Adrenal gland (tissue), 12 donors: Measurements from ENCODE around the gene LLGL2. TPM values are rescaled to one million over a fixed set of nuclear protein-coding genes. Genes with fewer than 3 reads are reported as not detected.
"Not testable (repeated sequence)": the region's sequence is repeated elsewhere in the genome, so short reads cannot be mapped to it uniquely, and the experiment has no call there.

Experiments used
- DNase-seq, 7 donors: peaks; one replicate each; pipeline ENCODE4 v3.0.0-alpha.2; 2019 to 2020
- H3K27ac ChIP-seq, 5 donors: fragments of 200-600 bp; sonication (generic) in 4 of 5; 1 replicate in 3 of 5; 2 replicates in 2 of 5; pipeline versions ENCODE4 v1.5.1 to v1.8.0; 2016 to 2020; ENCODE audit warnings: mild to moderate bottlenecking in 1 of 5
- H3K27me3 ChIP-seq: fragments of 200-600 bp; 2 replicates; pipeline ENCODE4 v1.8.0; 2021
- H3K36me3 ChIP-seq, 2 donors: fragments of 200-600 bp; replicated peaks in 1 of 2; 1 replicate in 1 of 2; 2 replicates in 1 of 2; pipeline versions ENCODE4 v1.5.1 to v1.8.0; 2018 to 2022
- H3K4me1 ChIP-seq, 2 donors: fragments of 200-600 bp; replicated peaks in 1 of 2; 1 replicate in 1 of 2; 2 replicates in 1 of 2; pipeline versions ENCODE4 v1.5.1 to v1.8.0; 2018 to 2021
- H3K4me3 ChIP-seq, 4 donors: fragments of 200-600 bp; sonication (generic) in 3 of 4; one replicate each; pipeline ENCODE4 v1.5.1; 2016 to 2018
- H3K9me3 ChIP-seq, 3 donors: fragments of 200-600 bp; sonication (generic) in 1 of 3; replicated peaks in 1 of 3; 1 replicate in 2 of 3; 2 replicates in 1 of 3; pipeline versions ENCODE4 v1.5.1 to v1.8.0; 2016 to 2021
- POLR2A ChIP-seq, 2 donors: fragments of 450-650 bp; IDR thresholded peaks; one replicate each; pipeline ENCODE4 v1.6.1; 2017; ENCODE audit warnings: antibody characterized with exemption in 2 of 2, mild to moderate bottlenecking in 2 of 2, moderate library complexity in 1 of 2
- WGBS, 4 donors: extraction: QIAGEN DNeasy Blood & Tissue Kit in 2 of 4; methylation state at CpG; one replicate each; pipeline versions ENCODE4 v1.1.5 to v1.1.7; 2013 to 2017; 5-methylcytosine and 5-hydroxymethylcytosine counted together
- intact Hi-C, 2 donors: fragments of 100-400 bp; cut with DNase I; formaldehyde crosslinking; loops; one replicate each; pipeline versions ENCODE4 v1.14.1 to v1.15.0; 2022 to 2023
- polyA plus RNA-seq, 3 donors: library from polyadenylated mRNA; stranded (reverse); fragments of 200-250 nt in 2 of 3; fragments of 350-450 nt in 1 of 3; fragmentation: Illumina TruSeq in 1 of 3; extraction: RNeasy Lipid Tissue Mini Kit (QIAGEN cat#74804) in 1 of 3; gene quantifications; one replicate each; pipeline ENCODE4 v1.2.3, GENCODE V29; 2013 to 2014
- total RNA-seq, 9 donors: library from RNA; depleted of rRNA in 4 of 9; stranded (reverse); fragments of >200 nt in 4 of 9; fragments of 120-200 nt in 1 of 9; fragmentation: NEBNext Ultra II Directional in 1 of 9; extraction: Animal tissue kit (Norgen Biotek cat#: 25700) in 1 of 9; gene quantifications; one replicate each; pipeline versions ENCODE4 v1.1.0 to v1.2.4, GENCODE V29; 2013 to 2023
- TF ChIP-seq, protein P1 (sequence below), 6 experiments: fragments of 450-650 bp in 4 of 6; fragments of 200-600 bp in 2 of 6; sonication (generic) in 1 of 6; IDR thresholded peaks; 1 replicate in 5 of 6; 2 replicates in 1 of 6; pipeline versions ENCODE4 v1.5.1 to v1.8.0; 2016 to 2021; ENCODE audit warnings: antibody characterized with exemption in 6 of 6, mild to moderate bottlenecking in 2 of 6, moderate library complexity in 1 of 6
- donor health status: healthy with polysubstance abuse.
- donor health status: Bipolar disorder and iron deficiency.
- donor health status: DM: yes; HTN: yes; CAD: no.
- donor health status: DM: no; HTN: no; CAD: no.
- donor health status: DM: no; HTN: no; CAD: no.
- donor health status: DM: yes; HTN: yes; CAD: no.

The LLGL2 gene
- total and polyA plus RNA-seq, 12 donors, result 1.2 to 90.3 (median 23.8) TPM

DNA sequence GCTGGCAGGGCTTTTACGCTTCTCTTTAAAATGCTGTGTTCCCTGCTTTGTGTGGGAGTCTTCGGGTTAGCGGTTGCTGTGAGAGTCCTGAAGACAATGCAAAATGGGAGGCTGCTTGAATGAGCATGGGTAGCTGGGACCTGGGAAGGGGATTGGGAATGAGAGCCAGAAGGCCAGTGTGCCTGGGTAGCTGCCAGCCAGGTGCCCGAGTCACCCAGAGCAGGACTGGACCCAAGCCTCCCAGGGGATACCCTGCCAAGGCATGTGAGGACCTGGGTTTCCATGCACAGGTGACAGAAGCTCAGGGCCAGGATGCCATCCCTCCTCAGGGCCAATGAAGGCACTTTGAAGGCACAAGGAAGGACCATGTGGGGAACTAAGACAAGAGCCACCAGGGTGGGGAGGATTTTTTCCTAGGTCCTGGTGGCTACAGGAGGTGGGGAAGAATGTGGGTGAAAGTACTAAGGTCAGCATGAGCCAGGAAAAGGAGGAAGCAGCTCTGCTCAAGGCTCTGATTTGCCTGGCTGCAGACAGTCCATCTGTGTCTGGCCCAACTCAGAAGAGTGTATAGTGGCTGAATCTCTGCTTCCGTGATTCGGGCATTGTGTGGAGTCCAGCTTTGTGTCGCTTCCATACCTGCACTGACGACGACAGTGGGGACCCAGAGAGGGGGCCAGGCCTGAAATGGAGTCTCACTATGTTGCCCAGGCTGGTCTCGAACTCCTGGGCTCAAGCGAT is 48.6 kb upstream of the LLGL2 start:
- Histone ChIP-seq H3K9me3 (no peaks in the 10 kb centered on the region), H3K27ac (peak overlapping the region in 3 of 5 donors; percentile 58 to 84 (median 79)), H3K27me3 (no peaks in the 10 kb centered on the region), H3K36me3 (peaks cover 0 to 18% of the 10 kb centered on the region in 2 donors), H3K4me3 (peak overlapping the region in 1 of 4 donors; percentile 5), H3K4me1 (peaks cover 26 to 57% of the 10 kb centered on the region in 2 donors)
- 51 to 61% (median 54%) methylated on average over 8 to 11 of the region's 11 CpGs for WGBS, 4 donors
- TF ChIP-seq, protein P1, sequence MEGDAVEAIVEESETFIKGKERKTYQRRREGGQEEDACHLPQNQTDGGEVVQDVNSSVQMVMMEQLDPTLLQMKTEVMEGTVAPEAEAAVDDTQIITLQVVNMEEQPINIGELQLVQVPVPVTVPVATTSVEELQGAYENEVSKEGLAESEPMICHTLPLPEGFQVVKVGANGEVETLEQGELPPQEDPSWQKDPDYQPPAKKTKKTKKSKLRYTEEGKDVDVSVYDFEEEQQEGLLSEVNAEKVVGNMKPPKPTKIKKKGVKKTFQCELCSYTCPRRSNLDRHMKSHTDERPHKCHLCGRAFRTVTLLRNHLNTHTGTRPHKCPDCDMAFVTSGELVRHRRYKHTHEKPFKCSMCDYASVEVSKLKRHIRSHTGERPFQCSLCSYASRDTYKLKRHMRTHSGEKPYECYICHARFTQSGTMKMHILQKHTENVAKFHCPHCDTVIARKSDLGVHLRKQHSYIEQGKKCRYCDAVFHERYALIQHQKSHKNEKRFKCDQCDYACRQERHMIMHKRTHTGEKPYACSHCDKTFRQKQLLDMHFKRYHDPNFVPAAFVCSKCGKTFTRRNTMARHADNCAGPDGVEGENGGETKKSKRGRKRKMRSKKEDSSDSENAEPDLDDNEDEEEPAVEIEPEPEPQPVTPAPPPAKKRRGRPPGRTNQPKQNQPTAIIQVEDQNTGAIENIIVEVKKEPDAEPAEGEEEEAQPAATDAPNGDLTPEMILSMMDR (IDR thresholded peaks at IDR 0.05), result no peak
- TF ChIP-seq POLR2A (IDR thresholded peaks at IDR 0.05), result no peak
- intact Hi-C loops, result loop anchor here in 1 of 2 donors (5.0 kb wide), 1 partner anchor 35 kb away; no protein-coding TSS in a partner anchor
- DNase-seq, result peak in 1 of 7 donors; percentile 31

DNA sequence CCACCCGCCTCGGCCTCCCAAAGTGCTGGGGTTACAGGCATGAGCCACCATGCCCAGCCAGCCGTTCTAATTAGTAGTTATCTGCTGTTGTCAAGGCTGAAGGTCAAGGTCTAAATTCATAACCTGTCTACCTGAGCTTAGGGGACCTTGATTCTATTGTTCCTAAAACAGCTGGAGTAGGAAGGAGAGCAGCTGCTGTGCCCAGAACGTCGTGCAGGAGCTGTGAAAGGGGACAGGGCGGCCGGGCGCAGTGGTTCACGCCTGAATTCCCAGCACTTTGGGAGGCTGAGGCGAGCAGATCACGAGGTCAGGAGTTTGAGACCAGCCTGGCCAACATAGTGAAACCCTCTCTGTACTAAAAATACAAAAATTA is 48.0 kb upstream of the LLGL2 start:
- not testable (repeated sequence) for H3K4me3 ChIP-seq, DNase-seq, H3K27me3 ChIP-seq, H3K9me3 ChIP-seq
- Histone ChIP-seq H3K27ac (peak overlapping the region in 2 of 5 donors; percentile 79 to 84), H3K4me1 (peaks cover 26 to 63% of the 10 kb centered on the region in 2 donors), H3K36me3 (peaks cover 0 to 13% of the 10 kb centered on the region in 2 donors)
- 72 to 78% (median 76%) methylated on average over 11 of the region's 11 CpGs for WGBS, 4 donors
- intact Hi-C loops, result loop anchor here in 1 of 2 donors (5.0 kb wide), 1 partner anchor 35 kb away; no protein-coding TSS in a partner anchor

DNA sequence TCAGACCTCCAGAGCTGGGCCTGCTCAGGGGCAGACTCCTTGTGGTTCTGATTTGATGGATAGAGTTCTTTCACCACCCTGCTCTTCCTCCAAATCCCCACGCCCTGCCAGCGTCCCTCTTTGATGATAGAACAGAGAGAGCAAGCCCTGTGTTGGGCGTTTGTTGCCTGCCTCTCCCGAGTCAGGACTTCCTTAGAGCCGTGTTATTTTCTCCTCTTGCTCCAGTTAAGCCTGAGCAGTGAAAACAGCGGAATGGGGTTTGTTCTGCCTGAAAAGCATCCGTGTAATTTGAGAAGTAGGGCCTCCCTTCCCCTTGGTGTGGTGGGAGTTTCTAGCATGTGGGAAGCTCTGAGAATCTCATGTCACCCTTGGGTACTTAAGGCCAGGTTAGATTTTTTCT is 47.0 kb upstream of the LLGL2 start:
- TF ChIP-seq, protein P1 (IDR thresholded peaks at IDR 0.05), result no peak
- TF ChIP-seq POLR2A (IDR thresholded peaks at IDR 0.05), result no peak
- Histone ChIP-seq H3K9me3 (no peaks in the 10 kb centered on the region), H3K36me3 (peaks cover 0 to 2% of the 10 kb centered on the region in 2 donors), H3K4me3 (no peak overlapping the region), H3K4me1 (peaks cover 26 to 63% of the 10 kb centered on the region in 2 donors), H3K27me3 (no peaks in the 10 kb centered on the region), H3K27ac (peak overlapping the region in 1 of 5 donors; percentile 55)
- WGBS, 4 donors, result 73 to 84% (median 80%) methylated on average over 7 of the region's 7 CpGs
- intact Hi-C loops, result loop anchor here in 1 of 2 donors (5.0 kb wide), 1 partner anchor 34 kb away; no protein-coding TSS in a partner anchor
- DNase-seq, result no peak

DNA sequence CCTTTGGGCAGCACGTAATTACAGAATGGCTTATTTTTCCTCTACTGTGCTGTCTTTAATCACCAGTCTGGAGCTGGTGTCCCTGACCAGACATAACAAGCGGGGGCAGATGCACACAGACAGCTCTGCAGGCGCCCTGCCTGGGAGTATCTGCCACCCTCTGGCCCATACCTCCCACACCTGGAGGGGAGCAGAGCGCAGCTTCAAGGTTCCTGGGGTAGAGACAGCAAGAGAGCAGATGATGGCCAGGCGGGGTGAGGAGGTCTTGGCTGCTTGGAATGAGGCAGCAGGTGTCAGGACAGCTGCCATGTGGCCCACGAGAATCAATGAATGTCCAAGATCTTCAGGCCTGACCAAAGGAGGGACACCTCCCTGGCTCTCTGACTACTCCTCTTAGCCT is 45.2 kb upstream of the LLGL2 start:
- DNase-seq, result no peak
- 78 to 88% (median 84%) methylated on average over 5 to 6 of the region's 6 CpGs for WGBS, 4 donors
- no peaks in the 10 kb centered on the region for H3K9me3 ChIP-seq
- no peaks in the 10 kb centered on the region for H3K36me3 ChIP-seq
- intact Hi-C loops, result no loop called here
- TF ChIP-seq, protein P1 (IDR thresholded peaks at IDR 0.05), result no peak
- no peak for TF ChIP-seq POLR2A (IDR thresholded peaks at IDR 0.05)
- no peak overlapping the region for H3K4me3 ChIP-seq
- peak overlapping the region in 2 of 5 donors; percentile 16 to 27 for H3K27ac ChIP-seq
- H3K27me3 ChIP-seq, result no peaks in the 10 kb centered on the region
- peaks cover 30 to 66% of the 10 kb centered on the region in 2 donors for H3K4me1 ChIP-seq
